ENCODE results near the gene FCHSD2.
"Not testable (repeated sequence)": the region's sequence is repeated elsewhere in the genome, so short reads cannot be mapped to it uniquely, and the experiment has no call there.

FCHSD2 gene

GRCh38 chr11:72937439-72937838 lies 204.7 kb downstream of the FCHSD2 start:
- DNase-seq (ENCODE audit: low read depth in 2 of 2, low spot score in 1 of 2), result no peak

GRCh38 chr11:72935700-72936099 lies 206.4 kb downstream of the FCHSD2 start:
- DNase-seq (ENCODE audit: low read depth in 2 of 2, low spot score in 1 of 2), result no peak

GRCh38 chr11:72932132-72932570 lies 210.0 kb downstream of the FCHSD2 start:
- no peak for DNase-seq (ENCODE audit: low read depth in 2 of 2, low spot score in 1 of 2)

GRCh38 chr11:72930008-72930407 lies 212.1 kb downstream of the FCHSD2 start:
- DNase-seq (ENCODE audit: low read depth in 2 of 2, low spot score in 1 of 2), result no peak

GRCh38 chr11:72929256-72929655 lies 212.9 kb downstream of the FCHSD2 start:
- no peak for DNase-seq (ENCODE audit: low read depth in 2 of 2, low spot score in 1 of 2)

GRCh38 chr11:72927380-72927779 lies 214.7 kb downstream of the FCHSD2 start:
- DNase-seq (ENCODE audit: low read depth in 2 of 2, low spot score in 1 of 2), result no peak

GRCh38 chr11:72926076-72926475 lies 216.0 kb downstream of the FCHSD2 start:
- DNase-seq (ENCODE audit: low read depth in 2 of 2, low spot score in 1 of 2), result no peak

GRCh38 chr11:72925656-72926055 lies 216.5 kb downstream of the FCHSD2 start:
- no peak for DNase-seq (ENCODE audit: low read depth in 2 of 2, low spot score in 1 of 2)

- no peak for DNase-seq (ENCODE audit: low read depth in 2 of 2, low spot score in 1 of 2)
These were observed 217.4 kb downstream of the FCHSD2 start for GRCh38 chr11:72924568-72925190.

- no peak for DNase-seq (ENCODE audit: low read depth in 2 of 2, low spot score in 1 of 2)
These were observed 220.9 kb downstream of the FCHSD2 start for GRCh38 chr11:72921028-72921716.

GRCh38 chr11:72920001-72920400 lies 222.1 kb downstream of the FCHSD2 start:
- DNase-seq (ENCODE audit: low read depth in 2 of 2, low spot score in 1 of 2), result no peak

- no peak for DNase-seq (ENCODE audit: low read depth in 2 of 2, low spot score in 1 of 2)
These were observed 223.3 kb downstream of the FCHSD2 start for GRCh38 chr11:72918851-72919250.

GRCh38 chr11:72912253-72912652 lies 229.9 kb downstream of the FCHSD2 start:
- DNase-seq (ENCODE audit: low read depth in 2 of 2, low spot score in 1 of 2), result no peak

- DNase-seq (ENCODE audit: low read depth in 2 of 2, low spot score in 1 of 2), result not testable (repeated sequence)
These were observed 232.3 kb downstream of the FCHSD2 start for GRCh38 chr11:72909558-72910388.

- DNase-seq (ENCODE audit: low read depth in 2 of 2, low spot score in 1 of 2), result no peak
These were observed 234.0 kb downstream of the FCHSD2 start for GRCh38 chr11:72908032-72908676.

GRCh38 chr11:72904016-72904415 lies 238.1 kb downstream of the FCHSD2 start:
- DNase-seq (ENCODE audit: low read depth in 2 of 2, low spot score in 1 of 2), result no peak

GRCh38 chr11:72901374-72901773 lies 240.7 kb downstream of the FCHSD2 start:
- DNase-seq (ENCODE audit: low read depth in 2 of 2, low spot score in 1 of 2), result no peak

- DNase-seq (ENCODE audit: low read depth in 2 of 2, low spot score in 1 of 2), result no peak
These were observed 242.1 kb downstream of the FCHSD2 start for GRCh38 chr11:72900013-72900412.

GRCh38 chr11:72899238-72899637 lies 242.9 kb downstream of the FCHSD2 start:
- no peak for DNase-seq (ENCODE audit: low read depth in 2 of 2, low spot score in 1 of 2)

GRCh38 chr11:72897506-72897905 lies 244.6 kb downstream of the FCHSD2 start:
- DNase-seq (ENCODE audit: low read depth in 2 of 2, low spot score in 1 of 2), result no peak

GRCh38 chr11:72896431-72896830 lies 245.7 kb downstream of the FCHSD2 start:
- no peak for DNase-seq (ENCODE audit: low read depth in 2 of 2, low spot score in 1 of 2)

Measured in stimulated activated CD8-positive, alpha-beta memory T cell treated with anti-CD3 and anti-CD28 coated beads, Interleukin-4, amount 100 ng/mL, for 1 hour (primary cell).